Keratinocyte (primary cell): ENCODE data around the gene FPR3. TPM values are rescaled to one million over a fixed set of nuclear protein-coding genes. Genes with fewer than 3 reads are reported as not detected.

Source experiments
- DNase-seq: peaks from one replicate; pipeline ENCODE4 v3.0.0-alpha.2; 2011; ENCODE audit warnings: low read depth, missing footprints, low spot score
- FAIRE-seq: peaks from 2 replicates; lab custom pipeline; 2011; peaks lifted over from hg19 to GRCh38; lab: Jason Lieb, UNC
- H2AFZ ChIP-seq: 2 replicates; pipeline ENCODE4 v1.6.0; 2012; ENCODE audit warnings: low read length, control low read depth, inconsistent platforms; ENCODE audit not compliant: control insufficient read depth
- H3K27ac ChIP-seq: 2 replicates; pipeline ENCODE4 v1.5.1; 2011; ENCODE audit warnings: low read length; ENCODE audit not compliant: control insufficient read depth, insufficient read depth
- H3K27me3 ChIP-seq: 3 replicates; pipeline ENCODE4 v1.6.0; 2011; ENCODE audit warnings: low read length; ENCODE audit not compliant: control insufficient read depth, insufficient read depth; ENCODE audit errors: extremely low read depth
- H3K36me3 ChIP-seq, 2 experiments: 2 replicates in 1 of 2; 3 replicates in 1 of 2; pipeline ENCODE4 v1.5.1; 2011; ENCODE audit warnings: low read length in 2 of 2, mild to moderate bottlenecking in 1 of 2; ENCODE audit not compliant: control insufficient read depth in 2 of 2, insufficient read depth in 2 of 2; ENCODE audit errors: extremely low read depth in 1 of 2
- H3K4me1 ChIP-seq: 3 replicates; pipeline ENCODE4 v1.5.1; 2011; ENCODE audit warnings: low read length; ENCODE audit not compliant: control insufficient read depth, insufficient read depth; ENCODE audit errors: extremely low read depth
- H3K4me2 ChIP-seq: 3 replicates; pipeline ENCODE4 v1.6.0; 2011; ENCODE audit warnings: low read depth, low read length; ENCODE audit not compliant: control insufficient read depth, insufficient read depth; ENCODE audit errors: extremely low read depth
- H3K4me3 ChIP-seq, 3 experiments: fragments of 200-600 bp in 1 of 3; sonication (generic) in 1 of 3; 2 replicates in 2 of 3; 3 replicates in 1 of 3; pipeline ENCODE4 v1.5.1; 2011 to 2016; ENCODE audit warnings: low read length in 3 of 3, mild to moderate bottlenecking in 3 of 3, control low read depth in 2 of 3, inconsistent platforms in 1 of 3, low read depth in 1 of 3, mixed read lengths in 1 of 3, mixed run types in 1 of 3, moderate library complexity in 1 of 3; ENCODE audit not compliant: control insufficient read depth in 2 of 3, insufficient read depth in 2 of 3; ENCODE audit errors: extremely low read depth in 1 of 3
- H3K79me2 ChIP-seq: 2 replicates; pipeline ENCODE4 v1.6.0; 2012; ENCODE audit warnings: low read length; ENCODE audit not compliant: control insufficient read depth, insufficient read depth
- H3K9ac ChIP-seq: 3 replicates; pipeline ENCODE4 v1.6.0; 2011; ENCODE audit warnings: low read length; ENCODE audit not compliant: control insufficient read depth, insufficient read depth; ENCODE audit errors: extremely low read depth
- H3K9me1 ChIP-seq: 3 replicates; pipeline ENCODE4 v1.6.0; 2011; ENCODE audit warnings: low read length; ENCODE audit not compliant: control insufficient read depth, insufficient read depth; ENCODE audit errors: extremely low read depth
- H3K9me3 ChIP-seq: 2 replicates; pipeline ENCODE4 v1.5.1; 2012; ENCODE audit warnings: low read depth, low read length; ENCODE audit not compliant: control insufficient read depth
- H4K20me1 ChIP-seq: 3 replicates; pipeline ENCODE4 v1.6.0; 2011; ENCODE audit warnings: low read length; ENCODE audit not compliant: control insufficient read depth, insufficient read depth; ENCODE audit errors: extremely low read depth
- EZH2 ChIP-seq: IDR thresholded peaks from one replicate; pipeline ENCODE4 v1.6.1; 2012; ENCODE audit warnings: inconsistent platforms, mild to moderate bottlenecking, low read length, moderate library complexity
- dilution Hi-C: fragments of 300-500 bp; cut with MboI; formaldehyde crosslinking; loops from one replicate; pipeline ENCODE4 v1.7.0; 2020; ENCODE audit warnings: low sequenced_read_pairs; ENCODE audit not compliant: extremely low pct_ligation_motif_present
- polyA plus RNA-seq, 5 experiments: library from polyadenylated mRNA; depleted of rRNA in 3 of 5; stranded (reverse) in 3 of 5; stranded (forward) in 1 of 5; unstranded in 1 of 5; fragments of >200 nt; gene quantifications; 1 replicate in 1 of 5; 2 replicates in 3 of 5; 3 replicates in 1 of 5; pipeline versions ENCODE4 v1.2.1 to v1.2.3, GENCODE V29; 2011 to 2012; ENCODE audit warnings: missing spikeins in 2 of 5, low read depth in 1 of 5, low replicate concordance in 1 of 5
- TF ChIP-seq, protein P1 (sequence below), 3 experiments: IDR thresholded peaks in 1 of 3; conservative IDR thresholded peaks in 1 of 3; optimal IDR thresholded peaks in 1 of 3; 2 replicates in 2 of 3; 3 replicates in 1 of 3; pipeline versions ENCODE3 to v1.5.1; 2011; ENCODE audit warnings: low read length in 3 of 3, mild to moderate bottlenecking in 3 of 3, moderate library complexity in 2 of 3, control low read depth in 1 of 3, inconsistent platforms in 1 of 3; ENCODE audit not compliant: insufficient read depth in 2 of 3; ENCODE audit errors: extremely low read depth in 1 of 3

The FPR3 gene
- polyA plus RNA-seq, 1 donor (not counting 4 experiments of a cell fraction or from before 2014, with no cell fraction given) = not detected

DNA sequence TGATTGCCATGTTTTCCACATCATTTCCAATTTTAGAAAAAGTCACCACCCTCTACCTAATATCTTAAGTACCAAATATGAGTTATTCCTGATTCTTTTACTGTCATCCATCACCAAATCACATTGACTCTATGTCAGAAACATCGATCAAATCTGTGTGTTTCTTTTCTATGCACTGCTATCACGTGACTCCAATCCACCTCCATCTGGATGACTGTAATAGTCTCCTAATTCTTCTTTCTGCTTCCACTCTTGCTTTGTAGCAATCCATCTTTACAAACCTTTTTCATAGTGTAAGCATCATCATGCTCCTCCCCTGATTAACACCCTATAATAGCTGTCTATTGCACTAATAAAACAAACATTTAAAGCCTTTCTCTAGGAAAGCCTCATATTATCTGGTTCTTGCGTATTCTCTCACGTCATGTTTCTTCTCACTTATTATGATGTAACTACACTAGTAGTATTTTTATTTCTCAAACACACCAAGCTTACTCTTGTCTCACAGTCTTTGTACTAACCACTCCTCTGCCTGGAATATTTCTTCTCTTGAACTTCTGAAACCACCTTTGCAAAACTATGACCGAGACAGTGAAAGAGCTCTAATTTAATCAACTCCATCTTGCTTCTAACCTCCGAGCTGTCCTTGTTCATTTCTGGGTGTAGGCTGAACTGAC lies 10.7 kb upstream of the FPR3 start:
- Histone ChIP-seq H3K4me1 (peaks cover 14% of the 10 kb centered on the region), H3K36me3 (no peaks in the 10 kb centered on the region), H2AFZ (no peak overlapping the region), H3K9me1 (no peaks in the 10 kb centered on the region), H3K79me2 (no peaks in the 10 kb centered on the region), H3K27me3 (peaks cover 3% of the 10 kb centered on the region), H3K27ac (peak overlapping the region; percentile 50), H4K20me1 (no peaks in the 10 kb centered on the region), H3K9me3 (no peaks in the 10 kb centered on the region), H3K4me2 (peak overlapping the region; percentile 18), H3K4me3 (no peak overlapping the region), H3K9ac (peak overlapping the region; percentile 34)
- FAIRE-seq (no peak), DNase-seq (no peak)
- no peak for TF ChIP-seq EZH2
- TF ChIP-seq, protein P1, sequence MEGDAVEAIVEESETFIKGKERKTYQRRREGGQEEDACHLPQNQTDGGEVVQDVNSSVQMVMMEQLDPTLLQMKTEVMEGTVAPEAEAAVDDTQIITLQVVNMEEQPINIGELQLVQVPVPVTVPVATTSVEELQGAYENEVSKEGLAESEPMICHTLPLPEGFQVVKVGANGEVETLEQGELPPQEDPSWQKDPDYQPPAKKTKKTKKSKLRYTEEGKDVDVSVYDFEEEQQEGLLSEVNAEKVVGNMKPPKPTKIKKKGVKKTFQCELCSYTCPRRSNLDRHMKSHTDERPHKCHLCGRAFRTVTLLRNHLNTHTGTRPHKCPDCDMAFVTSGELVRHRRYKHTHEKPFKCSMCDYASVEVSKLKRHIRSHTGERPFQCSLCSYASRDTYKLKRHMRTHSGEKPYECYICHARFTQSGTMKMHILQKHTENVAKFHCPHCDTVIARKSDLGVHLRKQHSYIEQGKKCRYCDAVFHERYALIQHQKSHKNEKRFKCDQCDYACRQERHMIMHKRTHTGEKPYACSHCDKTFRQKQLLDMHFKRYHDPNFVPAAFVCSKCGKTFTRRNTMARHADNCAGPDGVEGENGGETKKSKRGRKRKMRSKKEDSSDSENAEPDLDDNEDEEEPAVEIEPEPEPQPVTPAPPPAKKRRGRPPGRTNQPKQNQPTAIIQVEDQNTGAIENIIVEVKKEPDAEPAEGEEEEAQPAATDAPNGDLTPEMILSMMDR (optimal IDR thresholded peaks at IDR 0.05 in 1 of 3, IDR thresholded peaks at IDR 0.05 in 1 of 3, conservative IDR thresholded peaks at IDR 0.05 in 1 of 3; ENCODE audit: extremely low read depth in 1 of 3, insufficient read depth in 2 of 3, low read length in 3 of 3) = no peak
- dilution Hi-C loops = no loop called here

DNA sequence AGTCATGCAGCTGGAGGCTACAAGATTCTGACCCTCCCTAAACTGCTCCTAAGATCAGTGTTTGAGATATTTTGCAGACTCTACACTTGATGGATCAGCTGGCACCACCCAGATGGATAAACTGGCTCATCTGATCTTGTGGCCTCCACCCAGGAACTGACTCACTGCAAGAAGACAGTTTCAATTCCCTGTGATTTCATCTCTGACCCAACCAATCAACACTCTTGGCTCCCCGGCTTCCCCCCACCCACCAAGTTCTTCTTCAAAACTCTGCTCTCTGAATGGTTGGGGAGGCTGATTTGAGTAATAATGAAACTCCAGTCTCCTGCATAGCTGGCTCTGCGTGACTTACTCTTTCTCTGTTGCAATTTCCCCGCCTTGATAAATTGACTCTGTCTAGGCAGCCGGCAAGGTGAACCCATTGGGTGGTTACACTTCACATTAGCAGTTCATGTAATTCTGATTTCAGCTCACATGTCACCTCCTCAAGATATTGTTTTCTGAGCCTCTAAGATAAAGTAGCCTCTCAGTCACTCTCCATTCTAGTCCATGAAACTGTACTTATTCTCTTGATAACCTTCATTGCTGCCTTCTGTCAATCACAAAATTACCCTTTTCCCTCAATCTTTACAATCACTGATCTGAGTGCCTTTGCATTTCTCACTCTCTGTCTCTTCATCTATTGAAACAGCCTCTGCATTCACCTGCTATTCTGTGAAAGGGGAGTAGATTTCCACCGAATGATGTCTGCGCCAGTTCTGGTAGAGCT lies 9.9 kb upstream of the FPR3 start:
- Histone ChIP-seq H2AFZ (peak overlapping the region; percentile 58), H3K4me2 (peak overlapping the region; percentile 41), H3K79me2 (no peaks in the 10 kb centered on the region), H4K20me1 (no peaks in the 10 kb centered on the region), H3K4me3 (no peak overlapping the region), H3K27me3 (peaks cover 3% of the 10 kb centered on the region), H3K27ac (peak overlapping the region; percentile 56), H3K9ac (no peak overlapping the region), H3K9me1 (no peaks in the 10 kb centered on the region), H3K36me3 (no peaks in the 10 kb centered on the region), H3K4me1 (peaks cover 14% of the 10 kb centered on the region), H3K9me3 (no peaks in the 10 kb centered on the region)
- dilution Hi-C loops = no loop called here
- TF ChIP-seq, protein P1 (optimal IDR thresholded peaks at IDR 0.05 in 1 of 3, IDR thresholded peaks at IDR 0.05 in 1 of 3, conservative IDR thresholded peaks at IDR 0.05 in 1 of 3; ENCODE audit: extremely low read depth in 1 of 3, insufficient read depth in 2 of 3, low read length in 3 of 3) = no peak
- TF ChIP-seq EZH2 = no peak
- FAIRE-seq = peak; percentile 58
- DNase-seq = peak; percentile 93
